UCSD-AML1 (cell line): ENCODE measurements around the gene STK38L.

ENCODE experiments used
- DNase-seq: peaks from one replicate; lab custom pipeline; 2025; ENCODE audit not compliant: unreplicated experiment; lab: John Stamatoyannopoulos, UW

The STK38L gene

DNA sequence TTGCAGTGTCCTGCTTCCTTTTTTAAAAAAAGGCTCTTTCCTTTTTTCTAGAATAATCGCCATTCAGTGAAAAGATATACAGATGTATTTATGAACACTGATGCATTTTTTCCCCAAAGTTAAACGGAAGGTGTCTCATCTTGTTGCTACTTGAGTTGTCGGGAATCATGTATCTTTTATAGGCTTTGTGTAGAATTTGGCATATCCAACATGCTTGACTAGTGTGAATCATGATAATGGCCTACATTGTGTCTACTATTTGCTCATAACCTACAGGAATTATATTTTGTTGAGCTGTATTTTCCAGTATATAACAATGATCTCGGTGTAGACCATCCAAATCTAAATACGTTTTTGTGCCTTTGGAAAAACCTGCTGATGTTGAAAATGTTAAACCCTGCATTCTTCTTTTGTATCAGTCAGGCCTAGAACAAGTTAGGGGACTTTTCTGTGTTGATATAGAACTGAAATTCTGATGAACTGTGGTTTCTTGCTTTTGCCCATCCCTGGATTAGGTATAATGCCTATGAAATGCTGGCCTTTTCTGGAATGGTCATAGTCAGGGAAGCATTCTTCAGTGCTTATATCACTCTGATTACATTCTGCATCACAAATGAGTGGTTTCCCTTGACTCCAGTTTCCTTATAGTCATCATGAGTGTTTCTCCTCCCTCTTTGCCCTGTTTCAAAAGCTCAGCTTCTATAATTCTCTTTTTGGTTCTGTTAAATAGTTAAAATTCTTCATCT is 99.3 kb downstream of the STK38L start:
- DNase-seq, result no peak

DNA sequence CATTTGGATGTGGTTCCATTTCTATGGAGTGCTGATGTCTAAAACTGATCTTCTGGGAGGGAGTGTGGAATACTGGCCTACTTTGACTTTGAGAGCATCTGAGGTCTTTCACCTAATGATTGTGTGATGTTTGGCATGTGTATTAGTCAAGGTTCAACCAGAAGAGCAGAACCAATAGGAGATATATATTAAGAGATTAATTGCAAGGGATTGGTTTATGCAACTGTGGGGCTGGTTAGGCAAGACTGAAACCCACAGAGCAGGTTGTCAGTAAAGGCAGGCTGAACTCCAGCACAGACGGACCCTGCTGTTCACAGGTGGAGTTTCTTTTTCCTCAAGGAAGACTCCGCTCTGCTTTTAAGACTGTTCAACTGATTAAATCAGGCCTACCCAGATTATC is 100.2 kb downstream of the STK38L start:
- DNase-seq, result no peak

DNA sequence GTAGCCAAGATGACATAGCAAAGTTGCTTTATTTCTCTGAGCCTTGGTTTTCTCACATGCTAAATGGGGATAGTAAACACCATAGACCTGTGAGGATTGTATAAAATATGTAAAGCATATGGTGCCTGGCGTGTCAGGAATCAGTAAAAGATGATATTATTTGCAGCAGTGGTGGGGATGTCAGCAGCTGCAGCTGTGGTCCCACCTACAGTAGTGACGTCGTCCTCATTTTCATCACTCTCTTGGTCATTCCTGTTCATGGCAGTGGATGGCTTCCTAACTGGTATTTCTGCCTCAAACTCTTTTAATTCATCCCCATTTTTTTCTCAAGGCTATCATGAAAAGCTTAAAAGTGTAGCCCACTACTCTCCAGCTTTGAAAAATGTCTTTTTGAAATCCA is 100.7 kb downstream of the STK38L start:
- no peak for DNase-seq

DNA sequence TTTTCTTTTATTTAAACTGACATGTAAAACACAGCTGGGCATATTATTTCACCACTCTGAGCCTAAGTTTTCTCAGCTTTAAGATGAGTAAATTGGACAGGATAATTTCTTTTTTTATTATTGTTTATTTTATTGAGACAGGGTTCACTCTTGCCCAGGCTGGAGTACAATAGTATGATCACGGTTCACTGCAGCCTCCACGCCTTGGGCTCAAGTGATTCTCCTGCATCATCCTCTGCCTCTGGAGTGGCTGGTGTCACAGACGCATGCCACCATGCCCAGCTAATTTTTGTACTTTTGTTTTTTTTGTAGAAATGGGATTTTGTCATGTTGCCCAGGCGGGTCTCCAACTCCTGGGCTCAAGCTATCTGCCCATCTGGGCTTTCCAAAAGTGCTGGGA is 101.3 kb downstream of the STK38L start:
- DNase-seq, result no peak

DNA sequence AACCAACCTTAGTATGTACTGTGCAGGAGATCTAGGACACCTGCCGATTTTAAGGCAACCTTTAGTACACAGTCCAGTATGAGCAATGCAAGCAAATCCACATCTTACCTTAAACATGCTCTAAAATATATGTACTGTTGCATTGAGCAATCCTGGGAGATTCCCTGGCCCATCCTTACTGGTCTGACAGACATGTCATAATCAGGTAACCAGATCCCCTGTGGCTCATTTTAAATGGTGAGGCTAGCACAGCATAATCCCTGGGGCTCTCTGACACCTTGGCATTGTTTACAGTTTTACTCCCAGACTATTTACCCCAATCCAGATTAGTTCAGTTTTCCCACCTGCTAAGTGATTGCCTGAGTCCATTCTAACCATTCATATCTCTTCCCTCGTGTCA is 103.7 kb downstream of the STK38L start:
- no peak for DNase-seq

DNA sequence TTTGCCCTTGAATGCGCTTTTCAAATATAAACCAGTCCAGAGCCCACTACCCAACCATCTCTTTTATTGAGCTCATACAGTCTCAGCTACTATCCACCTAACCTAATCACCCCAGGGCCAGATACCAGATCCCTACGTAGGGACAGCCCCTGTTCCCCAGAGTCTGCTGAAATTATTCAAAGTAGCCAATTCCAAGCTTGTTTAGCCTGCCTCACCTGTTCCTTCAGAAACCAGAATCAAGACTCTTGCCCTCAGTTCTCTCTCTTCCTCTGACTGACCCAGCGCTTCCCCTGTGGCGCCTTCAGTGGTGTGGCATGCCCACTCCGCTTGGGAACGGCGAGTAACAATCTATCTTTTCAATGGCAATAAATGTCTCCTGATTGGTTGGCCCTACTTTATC is 107.4 kb downstream of the STK38L start:
- no peak for DNase-seq

DNA sequence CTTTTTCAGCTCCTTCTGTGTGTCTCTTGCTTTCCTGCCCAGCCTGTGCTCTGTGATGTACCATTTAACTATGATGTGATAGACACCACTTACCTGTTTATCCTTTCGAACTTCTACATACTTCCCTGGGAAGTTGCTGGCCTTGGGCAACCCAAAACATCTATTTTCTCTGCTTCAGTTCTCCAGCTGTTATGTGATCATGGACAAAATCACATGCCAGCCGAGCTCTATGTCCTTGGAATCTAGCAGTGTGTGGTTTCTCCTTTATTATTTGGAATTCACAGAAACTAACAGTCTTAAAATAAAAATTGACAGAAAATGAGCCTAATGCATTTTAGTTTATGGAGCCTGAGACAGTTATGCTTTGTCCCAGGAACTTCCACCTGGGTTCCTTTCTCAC is 111.4 kb downstream of the STK38L start:
- DNase-seq, result no peak

DNA sequence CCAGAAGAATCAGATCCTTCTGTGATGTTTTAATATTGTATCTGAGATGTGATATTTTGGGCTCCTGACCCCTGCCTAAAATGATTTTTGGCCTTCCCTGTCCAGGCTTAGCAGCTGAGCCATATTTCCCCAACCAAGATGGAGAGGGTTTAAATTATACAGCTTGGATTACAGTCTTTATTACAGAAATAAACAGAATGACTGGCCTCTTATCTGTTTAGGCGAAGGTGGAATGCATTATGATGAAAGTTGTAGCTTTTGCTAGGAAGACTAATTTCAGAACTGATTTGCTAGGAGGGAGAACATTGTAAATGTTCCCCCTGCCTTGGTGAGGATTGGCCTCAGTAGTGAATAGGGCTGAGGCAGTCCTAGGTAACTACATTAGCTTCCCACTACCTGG is 111.9 kb downstream of the STK38L start:
- no peak for DNase-seq

DNA sequence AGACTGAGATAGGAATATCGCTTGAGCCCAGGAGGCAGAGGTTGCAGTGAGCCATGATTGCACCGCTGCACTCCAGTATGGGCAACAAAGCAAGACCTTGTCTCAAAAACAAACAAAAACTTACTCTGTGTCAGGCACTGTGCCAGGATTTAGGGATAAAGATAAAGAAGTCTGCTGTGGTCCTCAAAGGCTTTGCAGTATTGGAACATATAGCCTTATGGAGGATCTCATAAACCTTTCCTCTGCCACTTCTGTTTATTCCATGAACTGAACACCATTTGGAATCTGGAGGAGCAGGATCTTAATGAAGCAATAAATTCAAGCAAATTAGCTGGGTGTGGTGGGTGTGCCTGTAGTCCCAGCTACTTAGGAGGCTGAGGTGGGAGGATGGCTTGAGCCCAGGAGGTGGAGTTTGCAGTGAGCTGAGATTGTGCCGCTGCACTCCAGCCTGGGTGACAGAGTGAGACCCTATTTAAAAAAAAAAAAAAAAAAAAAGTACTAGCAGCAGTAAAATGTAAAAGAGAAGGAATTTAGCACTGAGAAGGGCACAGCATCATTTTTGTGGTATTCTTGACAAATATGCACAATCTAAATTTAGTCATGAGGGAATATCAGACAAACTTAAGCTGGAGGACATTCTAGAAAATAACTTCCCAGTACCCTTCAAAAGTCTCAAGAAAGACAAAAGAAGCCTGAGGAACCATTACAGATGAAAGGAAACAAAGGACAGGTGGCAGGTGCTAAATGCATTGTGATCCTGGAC is 115.7 kb downstream of the STK38L start:
- DNase-seq, result no peak

DNA sequence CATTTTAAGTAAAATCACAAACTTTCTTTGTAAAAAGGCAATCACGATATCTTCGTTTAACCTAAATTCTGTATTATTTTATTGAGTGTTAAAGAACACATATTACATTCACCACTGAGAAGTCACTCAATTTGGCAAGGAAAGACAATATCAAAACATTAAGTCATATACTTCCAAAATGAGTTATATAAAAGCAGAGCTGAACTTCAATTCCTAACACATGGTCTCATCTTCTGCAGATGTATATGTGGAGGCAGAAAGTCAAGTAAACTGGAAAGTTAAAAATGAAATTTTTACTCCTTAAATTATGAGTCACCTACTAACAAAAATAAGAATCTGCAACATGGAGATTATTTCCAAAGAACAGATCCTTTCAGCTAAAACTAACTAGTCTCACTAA is 117.3 kb downstream of the STK38L start:
- DNase-seq, result no peak

DNA sequence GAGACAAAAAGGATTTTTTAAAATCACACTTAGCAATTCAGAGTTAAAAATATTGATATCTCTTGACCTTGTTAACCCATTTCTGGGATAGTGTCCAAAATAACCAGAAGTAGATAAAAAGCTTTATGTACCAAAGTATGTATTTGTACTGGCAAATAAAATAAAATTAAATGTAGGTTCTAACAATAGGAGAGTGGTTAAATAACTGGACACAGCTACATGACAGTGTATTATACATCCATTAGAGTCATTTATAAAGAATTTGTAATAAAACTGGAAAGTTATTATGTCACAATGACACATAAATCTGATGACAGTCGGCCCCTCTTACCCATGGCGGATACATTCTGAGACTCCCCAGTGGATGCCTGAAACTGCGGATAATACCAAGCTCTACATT is 122.5 kb downstream of the STK38L start:
- DNase-seq, result no peak

DNA sequence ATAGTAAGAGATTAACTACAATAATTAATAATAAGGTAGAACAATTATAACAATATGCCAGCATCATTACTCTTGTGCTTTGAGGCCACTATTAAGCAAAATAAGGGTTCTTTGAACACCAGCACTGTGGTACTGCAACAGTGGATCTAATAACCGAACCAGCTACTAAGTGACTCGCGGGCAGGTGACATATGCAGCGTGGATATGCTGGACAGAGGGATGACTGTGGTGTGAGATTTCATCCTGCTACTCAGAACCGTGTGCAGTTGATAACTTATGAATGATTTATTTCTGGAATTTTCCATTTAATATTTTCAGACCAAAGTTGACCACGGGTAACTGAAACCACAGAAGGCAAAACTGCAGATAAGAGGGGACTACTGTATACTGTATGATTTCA is 123.0 kb downstream of the STK38L start:
- DNase-seq, result no peak
